ENCODE results near the gene CLSTN1. TPM values are rescaled to one million over a fixed set of nuclear protein-coding genes. Genes with fewer than 3 reads are reported as not detected.

CLSTN1 gene
- total RNA-seq, 1 experiment from 2014 or later: 100 TPM

DNA sequence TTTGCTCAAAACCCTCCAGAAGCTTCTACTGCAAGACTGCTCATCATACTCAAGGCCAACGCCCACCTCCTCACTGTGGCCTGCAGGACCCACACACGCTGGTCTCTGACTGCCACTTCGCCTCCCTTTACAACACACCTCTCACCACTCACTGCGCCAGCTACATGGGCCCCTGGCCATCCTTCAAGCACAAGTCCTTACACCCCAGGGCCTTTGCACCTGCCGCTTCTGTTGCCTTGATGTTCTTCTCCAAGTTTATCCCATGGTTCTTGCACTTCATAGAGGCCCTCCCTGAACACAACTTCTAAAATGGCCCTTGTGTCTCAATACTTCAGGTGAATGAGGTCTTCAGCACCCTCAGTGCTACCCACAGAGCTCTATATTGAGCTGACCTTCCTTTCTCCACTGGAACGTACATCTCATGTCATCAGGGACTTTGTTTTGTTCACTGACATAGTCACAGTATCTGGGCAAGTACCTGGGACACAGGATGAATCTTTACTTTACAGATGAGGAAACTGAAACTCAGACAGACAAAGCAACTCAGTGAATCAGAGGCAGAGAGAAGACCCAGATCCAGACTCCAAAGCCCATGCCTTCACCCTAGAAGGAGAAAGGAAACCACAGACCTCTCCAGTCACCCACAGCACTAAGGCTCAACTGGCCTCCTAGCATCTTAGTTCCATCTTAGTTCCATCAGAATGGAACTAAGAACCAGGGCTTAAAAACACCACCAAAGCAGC, 34.7 kb upstream of the CLSTN1 start:
- H3K27me3 ChIP-seq (ENCODE audit: insufficient read depth, low read length): no peaks in the 10 kb centered on the region
- H2BK5ac ChIP-seq (ENCODE audit: insufficient read length, low read length): no peak overlapping the region
- H3K23me2 ChIP-seq (ENCODE audit: insufficient read length, low read depth, low read length, poor library complexity, severe bottlenecking): no peaks in the 10 kb centered on the region
- H3K27me3 Mint-ChIP-seq (ENCODE audit: low read depth): no peaks in the 10 kb centered on the region
- no peak overlapping the region for H3K18ac ChIP-seq (ENCODE audit: insufficient read length, low read depth, low read length)
- H3K4ac ChIP-seq (ENCODE audit: low read depth, low read length): no peak overlapping the region
- no peaks in the 10 kb centered on the region for H3K79me2 ChIP-seq (ENCODE audit: insufficient read depth, low read length)
- no peak overlapping the region for H3K4me3 Mint-ChIP-seq
- no peak overlapping the region for H4K91ac ChIP-seq (ENCODE audit: insufficient read length, low read depth, low read length)
- no peak for DNase-seq
- H2BK12ac ChIP-seq (ENCODE audit: insufficient read length, low read depth, low read length): no peak overlapping the region
- H3K27ac Mint-ChIP-seq: peak overlapping the region in 2 of 3 experiments; percentile 6 to 22; a peak in 2 of 7 replicates
- TF ChIP-seq, protein P1, sequence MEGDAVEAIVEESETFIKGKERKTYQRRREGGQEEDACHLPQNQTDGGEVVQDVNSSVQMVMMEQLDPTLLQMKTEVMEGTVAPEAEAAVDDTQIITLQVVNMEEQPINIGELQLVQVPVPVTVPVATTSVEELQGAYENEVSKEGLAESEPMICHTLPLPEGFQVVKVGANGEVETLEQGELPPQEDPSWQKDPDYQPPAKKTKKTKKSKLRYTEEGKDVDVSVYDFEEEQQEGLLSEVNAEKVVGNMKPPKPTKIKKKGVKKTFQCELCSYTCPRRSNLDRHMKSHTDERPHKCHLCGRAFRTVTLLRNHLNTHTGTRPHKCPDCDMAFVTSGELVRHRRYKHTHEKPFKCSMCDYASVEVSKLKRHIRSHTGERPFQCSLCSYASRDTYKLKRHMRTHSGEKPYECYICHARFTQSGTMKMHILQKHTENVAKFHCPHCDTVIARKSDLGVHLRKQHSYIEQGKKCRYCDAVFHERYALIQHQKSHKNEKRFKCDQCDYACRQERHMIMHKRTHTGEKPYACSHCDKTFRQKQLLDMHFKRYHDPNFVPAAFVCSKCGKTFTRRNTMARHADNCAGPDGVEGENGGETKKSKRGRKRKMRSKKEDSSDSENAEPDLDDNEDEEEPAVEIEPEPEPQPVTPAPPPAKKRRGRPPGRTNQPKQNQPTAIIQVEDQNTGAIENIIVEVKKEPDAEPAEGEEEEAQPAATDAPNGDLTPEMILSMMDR (conservative IDR thresholded peaks at IDR 0.05): no peak
- peaks cover 3 to 7% of the 10 kb centered on the region in 2 experiments; a peak in 4 of 5 replicates for H3K9me3 Mint-ChIP-seq
- H3K9me3 ChIP-seq (ENCODE audit: control insufficient read depth, low read depth, low read length): no peaks in the 10 kb centered on the region
- H3K36me3 Mint-ChIP-seq (ENCODE audit: insufficient read depth in 1 of 3, low read depth in 3 of 3): peaks cover 21 to 25% (median 24%) of the 10 kb centered on the region in 3 experiments
- no peaks in the 10 kb centered on the region for H4K20me1 ChIP-seq (ENCODE audit: control insufficient read depth, insufficient read depth, insufficient read length)
- H3K27ac ChIP-seq (ENCODE audit: insufficient read length, low read depth, low read length): no peak overlapping the region
- H2AFZ ChIP-seq (ENCODE audit: low read length): no peak overlapping the region
- H3K56ac ChIP-seq (ENCODE audit: insufficient read length, low read depth, low read length): no peak overlapping the region
- H4K8ac ChIP-seq (replicated peaks; ENCODE audit: insufficient read length, low read depth, low read length): no peak overlapping the region
- no peak overlapping the region for H3K14ac ChIP-seq (ENCODE audit: insufficient read depth, low read length)
- H2BK20ac ChIP-seq (ENCODE audit: low read depth, low read length, poor library complexity, severe bottlenecking): no peak overlapping the region
- no peak overlapping the region for H3T11ph ChIP-seq (ENCODE audit: low read length)
- H3K79me1 ChIP-seq (ENCODE audit: insufficient read depth, low read depth, low read length, poor library complexity, severe bottlenecking): no peaks in the 10 kb centered on the region
- no peak overlapping the region for H2BK120ac ChIP-seq (ENCODE audit: low read depth, low read length, poor library complexity, severe bottlenecking)
- no peak overlapping the region for H4K5ac ChIP-seq (ENCODE audit: insufficient read length, low read depth, low read length)
- H2AK5ac ChIP-seq (ENCODE audit: insufficient read length, low read length): no peak overlapping the region
- peaks cover 4% of the 10 kb centered on the region for H3K4me1 ChIP-seq (ENCODE audit: insufficient read depth, low read length)
- no peak overlapping the region for H3K9ac ChIP-seq (ENCODE audit: extremely low read depth, insufficient read length, low read length)
- H3K4me2 ChIP-seq (ENCODE audit: insufficient read depth, insufficient read length, low read length): no peak overlapping the region
- no CpG with 5 or more reads among the region's 6 CpGs for WGBS (ENCODE audit: extremely low coverage, insufficient read length, low lambda C conversion rate)
- no peak overlapping the region for H3K23ac ChIP-seq (ENCODE audit: insufficient read length, low read depth, low read length)
- H2BK15ac ChIP-seq (ENCODE audit: low read depth, low read length): no peak overlapping the region
- peaks cover 18 to 21% of the 10 kb centered on the region in 2 experiments for H3K4me1 Mint-ChIP-seq
